Frontal cortex (tissue), 4 donors: ENCODE data around the gene LPIN3. TPM values are rescaled to one million over a fixed set of nuclear protein-coding genes. Genes with fewer than 3 reads are reported as not detected.

Experiments used
- DNase-seq, 2 donors: peaks; one replicate each; pipeline ENCODE4 v3.0.0; 2012; ENCODE audit warnings: low spot score in 2 of 2
- FAIRE-seq: peaks from 2 replicates; lab custom pipeline; 2012; peaks lifted over from hg19 to GRCh38; lab: Jason Lieb, UNC
- total RNA-seq: library from RNA; depleted of rRNA; stranded (reverse); fragments of >200 nt; gene quantifications from one replicate; pipeline ENCODE4 v1.2.3, GENCODE V29; 2014
- donor health status: control.
- donor health status: control.
- donor health status: control.

The LPIN3 gene
- total RNA-seq, 1 donor from 2014 or later = 0.41 TPM

DNA sequence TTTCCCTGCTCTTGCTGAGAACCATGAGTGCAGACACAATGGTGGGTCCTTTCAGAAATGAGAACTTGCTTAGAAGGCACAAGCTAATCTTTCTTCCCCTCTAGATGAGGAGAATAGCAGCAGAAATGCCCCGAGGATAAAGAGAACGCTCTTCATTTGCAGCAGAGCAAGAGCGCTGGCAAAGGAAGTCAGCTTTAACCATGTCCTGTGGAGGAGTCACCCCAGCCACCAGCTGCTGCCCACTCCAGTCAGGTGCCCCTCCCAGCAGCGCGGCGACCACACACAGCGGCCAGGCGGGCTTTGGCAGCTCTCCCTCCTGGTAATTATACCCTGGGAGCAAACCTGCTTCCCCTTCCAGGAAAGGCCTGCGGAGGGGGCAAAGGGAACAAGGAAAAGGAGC is 68.4 kb downstream of the LPIN3 start:
- DNase-seq (no peak), FAIRE-seq (no peak)

Other genes with a start within 250 kb of the LPIN3 start
- gene PLCG1, start 203.3 kb upstream of the LPIN3 start, total RNA-seq = 91.3 TPM
- gene ZHX3, start 23.1 kb upstream of the LPIN3 start, total RNA-seq = 14.3 TPM
- 1.6 TPM for gene EMILIN3, start 26.0 kb downstream of the LPIN3 start, total RNA-seq